ENCODE measurements around the gene LHX3. TPM values are rescaled to one million over a fixed set of nuclear protein-coding genes. Genes with fewer than 3 reads are reported as not detected.

Gene LHX3
- total RNA-seq, 1 donor from 2014 or later, result not detected

DNA sequence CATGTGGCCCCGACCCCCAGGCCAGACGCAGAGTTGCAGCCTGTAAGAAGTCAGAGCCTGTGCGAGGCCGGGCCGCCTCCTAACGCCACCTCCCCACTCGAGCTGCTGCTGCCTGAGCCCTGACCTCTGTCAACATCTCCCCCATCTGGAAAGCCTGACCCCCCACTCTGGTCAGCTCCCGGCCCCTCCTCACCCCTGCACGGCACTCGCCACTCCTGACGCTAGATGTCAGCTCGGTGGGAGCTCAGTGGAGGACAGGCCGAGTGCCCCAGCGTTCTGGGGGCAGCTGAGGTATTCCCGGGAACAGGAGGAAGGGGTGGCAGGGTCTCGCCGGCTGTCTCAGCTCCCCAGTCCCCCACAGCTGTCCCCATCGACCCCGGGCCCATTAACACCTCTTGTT is 19.9 kb downstream of the LHX3 start:
- peaks cover 18% of the 10 kb centered on the region for H3K4me1 ChIP-seq
- H3K27ac ChIP-seq, result no peak overlapping the region
- DNase-seq (ENCODE audit: low spot score), result no peak
- Mint-ChIP-seq H3K4me1 (peaks cover 15% of the 10 kb centered on the region), H3K36me3 (no peaks in the 10 kb centered on the region), H3K4me3 (no peak overlapping the region), H3K27ac (no peak overlapping the region), H3K9me3 (no peaks in the 10 kb centered on the region), H3K27me3 (ENCODE audit: insufficient read depth, low read depth) (peaks cover 8% of the 10 kb centered on the region)
- peak overlapping the region; percentile 2 for H3K4me2 ChIP-seq
- TF ChIP-seq EZH2phosphoT487 (IDR thresholded peaks at IDR 0.05) (no peak), CTCF (IDR thresholded peaks at IDR 0.05) (no peak), EZH2 (IDR thresholded peaks at IDR 0.05) (no peak)
- H3F3A ChIP-seq (ENCODE audit: low read depth), result peaks cover 6% of the 10 kb centered on the region
- no peak overlapping the region for H3K9ac ChIP-seq
- H3K9me3 ChIP-seq (ENCODE audit: low read depth), result no peaks in the 10 kb centered on the region
- no peaks in the 10 kb centered on the region for H3K36me3 ChIP-seq
- H3K27me3 ChIP-seq, result peaks cover 9% of the 10 kb centered on the region
- no peak overlapping the region for H3K4me3 ChIP-seq
- no peak overlapping the region for H2AFZ ChIP-seq (replicated peaks)
- no peaks in the 10 kb centered on the region for H3K79me2 ChIP-seq (ENCODE audit: low read depth)
- H4K20me1 ChIP-seq (ENCODE audit: low read depth), result no peaks in the 10 kb centered on the region

DNA sequence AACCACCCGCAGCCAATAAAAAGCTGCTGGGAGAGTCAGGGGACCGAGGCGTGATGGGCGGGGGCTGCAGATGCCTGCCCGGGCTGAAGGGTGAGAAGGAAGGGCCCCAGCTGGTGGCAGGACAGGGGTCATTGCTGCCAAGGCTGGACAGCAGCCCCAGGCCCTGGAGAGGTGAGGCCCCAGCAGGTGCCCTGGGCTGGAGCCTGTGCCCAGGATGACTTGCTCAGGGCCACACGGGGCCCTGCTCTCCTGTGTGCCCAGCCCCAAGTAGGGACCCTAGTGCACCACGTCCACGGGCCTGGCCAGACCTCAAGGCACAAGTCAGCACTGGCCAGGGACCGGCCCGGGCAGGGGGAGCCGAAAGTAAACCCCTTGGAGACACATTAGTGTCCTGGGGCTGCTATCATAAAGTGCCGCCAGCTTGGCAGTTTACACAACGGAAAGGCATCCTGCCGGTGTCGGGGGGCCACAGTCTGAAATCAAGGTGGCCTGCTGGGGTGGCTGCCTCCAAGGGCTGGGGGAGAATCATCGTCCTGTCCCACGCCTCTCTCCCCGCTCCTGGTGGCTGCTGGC is 22.0 kb downstream of the LHX3 start:
- H3K9me3 Mint-ChIP-seq, result no peaks in the 10 kb centered on the region
- H3K4me3 ChIP-seq, result no peak overlapping the region
- no peaks in the 10 kb centered on the region for H3K27me3 ChIP-seq
- H3K79me2 ChIP-seq (ENCODE audit: low read depth), result no peaks in the 10 kb centered on the region
- H2AFZ ChIP-seq (replicated peaks), result no peak overlapping the region
- H3K36me3 Mint-ChIP-seq, result no peaks in the 10 kb centered on the region
- no peak overlapping the region for H3K27ac Mint-ChIP-seq
- H3K4me1 Mint-ChIP-seq, result peaks cover 21% of the 10 kb centered on the region
- no peak for TF ChIP-seq EZH2phosphoT487 (IDR thresholded peaks at IDR 0.05)
- TF ChIP-seq EZH2 (IDR thresholded peaks at IDR 0.05), result no peak
- TF ChIP-seq CTCF (IDR thresholded peaks at IDR 0.05), result no peak
- peaks cover 4% of the 10 kb centered on the region for H3K27me3 Mint-ChIP-seq (ENCODE audit: insufficient read depth, low read depth)
- peaks cover 6% of the 10 kb centered on the region for H3F3A ChIP-seq (ENCODE audit: low read depth)
- H3K36me3 ChIP-seq, result no peaks in the 10 kb centered on the region
- H3K9me3 ChIP-seq (ENCODE audit: low read depth), result no peaks in the 10 kb centered on the region
- H4K20me1 ChIP-seq (ENCODE audit: low read depth), result no peaks in the 10 kb centered on the region
- no peak overlapping the region for H3K9ac ChIP-seq
- no peak overlapping the region for H3K27ac ChIP-seq
- no peak for DNase-seq (ENCODE audit: low spot score)
- H3K4me2 ChIP-seq, result no peak overlapping the region
- peaks cover 23% of the 10 kb centered on the region for H3K4me1 ChIP-seq
- H3K4me3 Mint-ChIP-seq, result no peak overlapping the region

DNA sequence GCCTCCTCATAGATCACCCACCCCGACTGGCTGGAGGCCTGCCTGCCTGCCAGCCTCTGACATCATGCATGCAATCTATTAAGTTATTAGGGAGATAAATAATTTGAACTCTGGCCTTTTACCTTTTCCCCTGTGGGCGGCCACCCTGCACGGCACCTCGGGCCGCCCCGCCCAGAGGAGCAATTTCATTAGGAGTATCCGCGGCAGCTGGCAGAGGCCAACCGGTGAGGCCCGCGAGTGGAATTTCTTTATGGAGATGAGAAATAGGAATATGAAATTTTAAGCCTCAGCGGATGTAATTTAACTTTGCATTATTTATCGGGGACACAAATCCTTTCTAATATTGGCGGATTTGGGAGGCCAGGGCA is 22.5 kb downstream of the LHX3 start:
- Mint-ChIP-seq H3K36me3 (no peaks in the 10 kb centered on the region), H3K9me3 (no peaks in the 10 kb centered on the region), H3K27ac (no peak overlapping the region), H3K4me3 (no peak overlapping the region), H3K4me1 (peaks cover 21% of the 10 kb centered on the region), H3K27me3 (ENCODE audit: insufficient read depth, low read depth) (peaks cover 4% of the 10 kb centered on the region)
- peaks cover 23% of the 10 kb centered on the region for H3K4me1 ChIP-seq
- H3K36me3 ChIP-seq, result no peaks in the 10 kb centered on the region
- no peak overlapping the region for H3K27ac ChIP-seq
- no peak for DNase-seq (ENCODE audit: low spot score)
- H3K9me3 ChIP-seq (ENCODE audit: low read depth), result no peaks in the 10 kb centered on the region
- H3K4me3 ChIP-seq, result no peak overlapping the region
- no peak for TF ChIP-seq EZH2 (IDR thresholded peaks at IDR 0.05)
- no peak for TF ChIP-seq EZH2phosphoT487 (IDR thresholded peaks at IDR 0.05)
- no peak for TF ChIP-seq CTCF (IDR thresholded peaks at IDR 0.05)
- H3K79me2 ChIP-seq (ENCODE audit: low read depth), result no peaks in the 10 kb centered on the region
- no peaks in the 10 kb centered on the region for H4K20me1 ChIP-seq (ENCODE audit: low read depth)
- H3F3A ChIP-seq (ENCODE audit: low read depth), result peaks cover 6% of the 10 kb centered on the region
- H3K9ac ChIP-seq, result no peak overlapping the region
- no peaks in the 10 kb centered on the region for H3K27me3 ChIP-seq
- H3K4me2 ChIP-seq, result no peak overlapping the region
- no peak overlapping the region for H2AFZ ChIP-seq (replicated peaks)
